GM18526 (cell line): ENCODE results near the gene MED12L.

Source experiments
- POLR2A ChIP-seq: IDR thresholded peaks from 3 replicates; pipeline ENCODE4 v1.6.1; 2011; ENCODE audit not compliant: insufficient read length; ENCODE audit errors: extremely low read depth

Gene MED12L

DNA sequence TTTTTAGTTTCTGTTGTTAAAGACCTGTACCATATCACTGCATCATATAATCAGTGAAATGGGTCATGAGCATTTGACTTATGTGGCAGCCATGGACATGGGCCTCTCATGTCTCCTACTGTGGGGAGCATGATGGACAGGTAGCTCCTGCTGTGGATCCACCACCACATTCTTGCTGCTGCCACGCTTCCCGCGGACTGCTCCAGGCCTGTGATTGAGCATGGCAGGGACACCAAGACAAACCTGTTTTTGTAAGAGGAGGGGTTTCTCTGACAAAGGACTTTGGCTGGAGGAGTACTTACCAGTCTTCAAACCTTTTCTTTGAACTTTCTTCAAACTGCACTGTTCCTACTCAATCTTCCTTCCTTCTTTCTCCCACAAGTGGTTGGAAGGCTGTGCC is 210.8 kb downstream of the MED12L start:
- TF ChIP-seq POLR2A, result no peak

GRCh38 chr3:151297429-151297828 is 212.0 kb downstream of the MED12L start:
- no peak for TF ChIP-seq POLR2A

- TF ChIP-seq POLR2A, result no peak
Observed at GRCh38 chr3:151299006-151299405, 213.5 kb downstream of the MED12L start.

DNA sequence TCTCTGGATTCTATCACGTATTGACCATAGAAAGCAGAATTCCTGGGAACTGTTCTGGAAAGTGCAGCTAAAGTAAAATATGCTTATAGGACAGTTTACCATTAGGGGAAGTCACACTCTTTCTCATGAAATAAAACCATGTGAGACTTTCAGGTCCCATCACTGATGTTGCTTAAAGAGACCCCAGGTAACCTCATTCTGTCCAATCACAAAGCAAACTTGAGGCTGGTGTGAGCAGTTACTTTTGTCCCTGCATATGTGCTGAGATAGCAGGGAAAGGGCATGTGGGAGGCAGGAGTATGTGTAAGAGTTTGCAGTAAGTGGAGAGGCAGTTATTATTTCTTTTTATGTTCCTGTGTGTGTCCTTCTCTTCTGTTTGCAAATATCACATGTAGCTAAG is 215.1 kb downstream of the MED12L start:
- TF ChIP-seq POLR2A, result no peak

- TF ChIP-seq POLR2A, result no peak
Observed at GRCh38 chr3:151301787-151302186, 216.3 kb downstream of the MED12L start.

DNA sequence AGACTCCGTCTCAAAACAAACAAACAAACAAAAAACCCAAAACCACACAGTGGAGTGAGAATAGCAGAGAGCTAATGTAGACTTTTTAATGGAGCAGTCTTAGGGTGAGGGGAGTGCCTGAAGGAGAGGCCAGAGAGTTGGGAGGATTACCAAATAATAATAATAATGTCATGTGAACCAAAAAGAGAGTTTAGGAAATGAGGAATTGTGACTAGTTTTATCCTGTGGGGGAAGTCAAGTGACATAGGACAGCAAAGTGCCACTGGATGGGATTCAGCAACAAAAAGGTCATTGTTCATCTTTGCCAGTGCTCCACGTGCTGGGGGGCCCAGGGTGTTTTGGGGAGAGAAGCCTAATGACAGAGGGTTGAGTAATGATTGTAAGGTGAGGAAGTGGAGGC is 218.3 kb downstream of the MED12L start:
- TF ChIP-seq POLR2A, result no peak

- TF ChIP-seq POLR2A, result no peak
Observed at GRCh38 chr3:151305060-151305774, 219.8 kb downstream of the MED12L start.

GRCh38 chr3:151305775-151306151 is 220.3 kb downstream of the MED12L start:
- TF ChIP-seq POLR2A, result no peak

GRCh38 chr3:151306168-151306810 is 220.8 kb downstream of the MED12L start:
- no peak for TF ChIP-seq POLR2A

DNA sequence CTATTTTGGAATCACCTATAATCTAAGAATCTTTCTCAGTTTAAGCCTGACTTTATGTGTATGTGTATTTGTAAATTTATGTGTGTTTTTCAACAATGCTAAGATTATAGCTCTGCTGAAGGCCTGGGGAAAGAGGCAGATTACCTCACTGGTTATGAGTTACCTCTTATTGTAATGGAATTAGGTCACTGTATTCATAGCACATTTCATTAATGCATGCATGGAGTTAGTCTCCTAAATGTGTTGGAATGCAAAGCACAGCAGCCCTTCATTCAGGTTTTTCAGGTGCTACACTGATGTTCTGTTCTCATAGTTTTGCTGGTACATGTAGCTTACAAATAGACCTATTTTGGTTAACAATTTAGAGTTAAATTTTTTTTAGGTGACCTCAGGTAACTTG is 221.7 kb downstream of the MED12L start:
- TF ChIP-seq POLR2A, result no peak

- no peak for TF ChIP-seq POLR2A
Observed at GRCh38 chr3:151307583-151308488, 222.4 kb downstream of the MED12L start.

GRCh38 chr3:151309566-151309965 is 224.1 kb downstream of the MED12L start:
- TF ChIP-seq POLR2A, result no peak

- TF ChIP-seq POLR2A, result no peak
Observed at GRCh38 chr3:151312972-151313371, 227.5 kb downstream of the MED12L start.

GRCh38 chr3:151314137-151314536 is 228.7 kb downstream of the MED12L start:
- no peak for TF ChIP-seq POLR2A

DNA sequence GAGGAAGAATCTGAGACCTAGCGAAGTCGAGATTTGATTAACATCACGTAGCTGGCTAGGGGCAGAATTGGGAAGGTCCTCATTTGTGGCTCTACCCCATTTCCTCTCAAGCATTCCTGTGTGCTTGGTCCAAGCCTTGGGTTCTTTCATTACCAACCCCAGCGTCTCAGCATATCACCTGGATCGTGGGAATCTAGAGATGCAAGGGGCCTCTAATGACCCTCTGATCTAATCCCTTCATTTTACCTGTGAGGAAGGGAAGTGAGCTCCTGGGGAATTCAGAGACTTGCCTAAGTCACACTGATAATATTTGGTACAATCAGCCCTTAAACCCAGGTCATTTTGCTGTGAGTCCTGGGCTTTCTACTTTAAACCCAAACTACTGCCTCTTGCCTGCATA is 229.1 kb downstream of the MED12L start:
- no peak for TF ChIP-seq POLR2A

- no peak for TF ChIP-seq POLR2A
Observed at GRCh38 chr3:151315136-151315535, 229.7 kb downstream of the MED12L start.
